A549 (cell line): ENCODE results near the gene RABGAP1L. TPM values are rescaled to one million over a fixed set of nuclear protein-coding genes. Genes with fewer than 3 reads are reported as not detected.

Experiments
- ATAC-seq, 2 experiments: fragments of 200-7000 bp in 1 of 2; fragments of >200 bp in 1 of 2; cut with Nextera tagmentation in 1 of 2; cut with Tn5 transposase in 1 of 2; 3 replicates each; pipeline versions ENCODE4 v1.8.0 to v1.9.1; 2018 to 2020; ENCODE audit warnings: mild to moderate bottlenecking in 1 of 2, moderate library complexity in 1 of 2
- CTCF ChIA-PET: fragments of 300-600 bp; sonication (Branson Sonifier 250); formaldehyde crosslinking; extraction: SDS; loops from one replicate; lab custom pipeline; 2021; ENCODE audit warnings: antibody characterized with exemption, inconsistent platforms; lab: Yijun Ruan, JAX
- POLR2A ChIA-PET: fragments of 350-600 bp; formaldehyde crosslinking; extraction: SDS; loops from one replicate; lab custom pipeline; 2021; ENCODE audit warnings: antibody characterized with exemption, inconsistent platforms; lab: Yijun Ruan, JAX
- DNase-seq, 2 experiments: peaks; one replicate each; pipeline versions ENCODE4 v3.0.0 to v3.0.0-alpha.2; 2011 to 2016; ENCODE audit warnings: low read depth in 1 of 2, low spot score in 1 of 2
- FAIRE-seq: peaks from 2 replicates; lab custom pipeline; 2011; peaks lifted over from hg19 to GRCh38; lab: Jason Lieb, UNC
- H3K27ac ChIP-seq, 2 experiments: fragments of >200 bp; sonication (Bioruptor Twin); formaldehyde crosslinking; 3 replicates each; pipeline ENCODE4 v1.5.1; 2016 to 2017
- H3K4me1 ChIP-seq: fragments of >200 bp; sonication (Bioruptor Twin); formaldehyde crosslinking; 3 replicates; pipeline ENCODE4 v1.6.1; 2016
- H3K4me2 ChIP-seq: fragments of >200 bp; sonication (Bioruptor Twin); formaldehyde crosslinking; 3 replicates; pipeline ENCODE4 v1.6.1; 2016
- H3K4me3 ChIP-seq: fragments of >200 bp; sonication (Bioruptor Twin); formaldehyde crosslinking; 3 replicates; pipeline ENCODE4 v1.5.1; 2016
- H3K9me3 ChIP-seq: fragments of >200 bp; sonication (Bioruptor Twin); formaldehyde crosslinking; 3 replicates; pipeline ENCODE4 v1.6.1; 2016
- ATOH8 ChIP-seq: fragments of 250-450 bp; sonication (Bioruptor Pico); IDR thresholded peaks from 2 replicates; pipeline ENCODE4 v1.5.0; 2020; ENCODE audit warnings: low read depth, mild to moderate bottlenecking, moderate library complexity
- CBX8 ChIP-seq: fragments of 200-600 bp; sonication (generic); IDR thresholded peaks from 2 replicates; pipeline ENCODE4 v1.6.1; 2016
- CEBPB ChIP-seq, 2 experiments: fragments of >200 bp in 1 of 2; sonication (Bioruptor Twin) in 1 of 2; formaldehyde crosslinking in 1 of 2; IDR thresholded peaks; 2 replicates each; pipeline ENCODE4 v1.6.1; 2012 to 2016
- CHD4 ChIP-seq: fragments of 200-600 bp; sonication (generic); IDR thresholded peaks from 2 replicates; pipeline ENCODE4 v1.6.1; 2016; ENCODE audit warnings: antibody characterized with exemption, mild to moderate bottlenecking, borderline replicate concordance
- EHMT2 ChIP-seq: fragments of 200-600 bp; sonication (generic); IDR thresholded peaks from 2 replicates; pipeline ENCODE4 v1.6.1; 2016; ENCODE audit warnings: antibody characterized with exemption, low read depth, mild to moderate bottlenecking, moderate library complexity
- EP300 ChIP-seq, 2 experiments: fragments of >200 bp; sonication (Bioruptor Twin); formaldehyde crosslinking; IDR thresholded peaks; 2 replicates in 1 of 2; 3 replicates in 1 of 2; pipeline ENCODE4 v1.6.1; 2016 to 2017
- FOSL2 ChIP-seq, 2 experiments: fragments of 450-650 bp in 1 of 2; fragments of >200 bp in 1 of 2; sonication (Bioruptor Twin) in 1 of 2; formaldehyde crosslinking; IDR thresholded peaks; 2 replicates each; pipeline versions ENCODE4 v1.5.0 to v1.6.1; 2016 to 2020; ENCODE audit warnings: mild to moderate bottlenecking in 1 of 2, moderate library complexity in 1 of 2
- FOXS1 ChIP-seq: fragments of 250-450 bp; sonication (Bioruptor Pico); IDR thresholded peaks from 2 replicates; pipeline ENCODE4 v1.5.0; 2020; ENCODE audit warnings: mild to moderate bottlenecking, moderate library complexity
- GATA3 ChIP-seq: IDR thresholded peaks from 2 replicates; pipeline ENCODE4 v1.6.1; 2012; ENCODE audit warnings: borderline replicate concordance
- HDAC2 ChIP-seq: fragments of 200-600 bp; sonication (generic); IDR thresholded peaks from 2 replicates; pipeline ENCODE4 v1.6.1; 2016
- HOXA7 ChIP-seq: fragments of 250-450 bp; sonication (Bioruptor Pico); IDR thresholded peaks from 2 replicates; pipeline ENCODE4 v1.5.0; 2020; ENCODE audit warnings: mild to moderate bottlenecking, moderate library complexity
- HOXB13 ChIP-seq: fragments of 250-450 bp; sonication (Bioruptor Pico); IDR thresholded peaks from 2 replicates; pipeline ENCODE4 v1.5.0; 2020; ENCODE audit warnings: low read depth, mild to moderate bottlenecking, moderate library complexity
- HOXB5 ChIP-seq: fragments of 250-450 bp; sonication (Bioruptor Pico); IDR thresholded peaks from 2 replicates; pipeline ENCODE4 v1.5.0; 2020; ENCODE audit warnings: mild to moderate bottlenecking, moderate library complexity
- JUN ChIP-seq, 2 experiments: fragments of >200 bp; sonication (Bioruptor Twin); formaldehyde crosslinking; IDR thresholded peaks; 2 replicates in 1 of 2; 3 replicates in 1 of 2; pipeline ENCODE4 v1.6.1; 2016 to 2017
- KDM1A ChIP-seq: fragments of 200-600 bp; sonication (generic); IDR thresholded peaks from 2 replicates; pipeline ENCODE4 v1.6.1; 2016; ENCODE audit warnings: low read depth, mild to moderate bottlenecking
- MAZ ChIP-seq: fragments of 150-350 bp; IDR thresholded peaks from 2 replicates; pipeline ENCODE4 v1.6.1; 2014; ENCODE audit warnings: antibody characterized with exemption, low read depth, low read length, borderline replicate concordance
- MYC ChIP-seq: IDR thresholded peaks from 2 replicates; pipeline ENCODE4 v1.6.1; 2012; ENCODE audit warnings: mild to moderate bottlenecking, inconsistent platforms, low read length, improper control_type of control experiment, borderline replicate concordance
- NFE2L2 ChIP-seq: fragments of 150-350 bp; conservative IDR thresholded peaks from 2 replicates; pipeline ENCODE4 v1.6.1; 2014; ENCODE audit warnings: low read length
- NPAS2 ChIP-seq: fragments of 250-450 bp; sonication (Bioruptor Pico); IDR thresholded peaks from 2 replicates; pipeline ENCODE4 v1.8.0; 2022; ENCODE audit warnings: mild to moderate bottlenecking, moderate library complexity, borderline replicate concordance
- NR3C1 ChIP-seq: fragments of >200 bp; sonication (Bioruptor Twin); formaldehyde crosslinking; IDR thresholded peaks from 3 replicates; pipeline ENCODE4 v1.6.1; 2017
- POLR2AphosphoS2 ChIP-seq: conservative IDR thresholded peaks from 2 replicates; pipeline ENCODE4 v1.6.1; 2012; ENCODE audit warnings: low read length, improper control_type of control experiment, inconsistent platforms
- RAD21 ChIP-seq, 2 experiments: fragments of >200 bp in 1 of 2; sonication (Bioruptor Twin) in 1 of 2; formaldehyde crosslinking in 1 of 2; IDR thresholded peaks in 1 of 2; conservative IDR thresholded peaks in 1 of 2; 2 replicates in 1 of 2; 3 replicates in 1 of 2; pipeline ENCODE4 v1.6.1; 2012 to 2018; ENCODE audit warnings: inconsistent platforms in 1 of 2
- RFX5 ChIP-seq: fragments of 450-650 bp; IDR thresholded peaks from 2 replicates; pipeline ENCODE4 v1.7.1; 2014; ENCODE audit warnings: antibody characterized with exemption, mild to moderate bottlenecking, moderate library complexity
- RNF2 ChIP-seq: fragments of 200-600 bp; sonication (generic); IDR thresholded peaks from 2 replicates; pipeline ENCODE4 v1.6.1; 2016; ENCODE audit warnings: low read depth, mild to moderate bottlenecking, antibody characterized with exemption, moderate library complexity, borderline replicate concordance
- SREBF2 ChIP-seq: fragments of 450-650 bp; IDR thresholded peaks from 2 replicates; pipeline ENCODE4 v1.6.1; 2014; ENCODE audit warnings: mild to moderate bottlenecking, moderate library complexity
- TFCP2L1 ChIP-seq: fragments of 250-450 bp; sonication (Bioruptor Pico); IDR thresholded peaks from 2 replicates; pipeline ENCODE4 v1.5.0; 2021; ENCODE audit warnings: mild to moderate bottlenecking
- TP53 ChIP-seq: fragments of 250-450 bp; sonication (Bioruptor Pico); IDR thresholded peaks from 2 replicates; pipeline ENCODE4 v1.5.0; 2021; ENCODE audit warnings: mild to moderate bottlenecking, moderate library complexity
- USF2 ChIP-seq: fragments of 450-650 bp; IDR thresholded peaks from 2 replicates; pipeline ENCODE4 v1.6.1; 2014; ENCODE audit warnings: antibody characterized with exemption
- ZSCAN20 ChIP-seq: fragments of 250-450 bp; sonication (Bioruptor Pico); IDR thresholded peaks from 2 replicates; pipeline ENCODE4 v1.8.0; 2022; ENCODE audit warnings: mild to moderate bottlenecking, moderate library complexity
- WGBS: methylation state at CpG from one replicate; pipeline ENCODE4 v1.1.6; 2017; ENCODE audit errors: missing lambda C conversion rate; 5-methylcytosine and 5-hydroxymethylcytosine counted together
- polyA plus RNA-seq, 4 experiments: library from polyadenylated mRNA; depleted of rRNA in 3 of 4; stranded (reverse); fragments of >200 nt; fragmentation: RNase III in 1 of 4; extraction: RNeasy Plus Mini Kit Qiagen cat#74134 plus additional on column Dnase treatment in 1 of 4; gene quantifications; 2 replicates in 3 of 4; 3 replicates in 1 of 4; pipeline ENCODE4 v1.2.3, GENCODE V29; 2011 to 2017
- TF ChIP-seq, protein P1 (sequence below): fragments of >200 bp; sonication (Bioruptor Twin); formaldehyde crosslinking; IDR thresholded peaks from 2 replicates; pipeline ENCODE4 v1.6.1; 2016
- TF ChIP-seq, protein P2 (sequence below): fragments of >200 bp; sonication (Bioruptor Twin); formaldehyde crosslinking; IDR thresholded peaks from 3 replicates; pipeline ENCODE4 v1.5.1; 2016

RABGAP1L gene
- polyA plus RNA-seq, 2 of the 4 experiments (the other 2 are of a cell fraction): 8.2 to 18.6 TPM

DNA sequence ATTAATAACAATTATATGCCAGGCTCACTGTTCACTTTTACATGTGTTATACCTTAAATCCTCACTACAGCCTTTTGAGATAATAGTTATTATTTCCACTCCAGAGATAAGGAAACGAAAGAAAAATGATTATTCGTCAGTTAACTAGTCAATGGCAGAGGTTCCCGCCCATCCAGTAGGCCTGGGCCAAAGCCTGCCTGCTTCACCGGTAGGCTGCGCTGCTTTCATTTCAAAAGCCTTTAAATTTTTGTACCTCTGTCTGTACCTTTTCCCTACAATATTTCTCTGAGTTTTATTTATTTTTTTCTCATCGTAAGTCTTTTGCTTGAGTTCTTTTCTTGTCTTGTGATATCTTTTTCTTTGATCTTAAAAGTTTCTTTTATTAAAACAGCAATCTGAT lies 292.1 kb downstream of the RABGAP1L start:
- H3K27ac ChIP-seq: no peak overlapping the region
- CTCF ChIA-PET: no interaction called here
- DNase-seq (no peak), ATAC-seq (no peak), FAIRE-seq (no peak)
- H3K4me3 ChIP-seq: no peak overlapping the region
- no peaks in the 10 kb centered on the region for H3K9me3 ChIP-seq
- POLR2A ChIA-PET: no interaction called here
- TF ChIP-seq HOXB13 (CRISPR knock-in tag) (no peak), NPAS2 (no peak), JUN (IDR thresholded peaks at IDR 0.05) (no peak), HOXB5 (CRISPR knock-in tag) (no peak), ZSCAN20 (CRISPR knock-in tag) (no peak), USF2 (no peak), NR3C1 (no peak), FOXS1 (CRISPR knock-in tag) (no peak), TFCP2L1 (no peak), FOSL2 (IDR thresholded peaks at IDR 0.05) (no peak), FOSL2 (CRISPR knock-in tag; IDR thresholded peaks at IDR 0.05) (no peak), RNF2 (no peak), KDM1A (no peak), HOXA7 (no peak), RFX5 (no peak), TP53 (CRISPR knock-in tag) (no peak), MYC (no peak), EHMT2 (no peak)
- H3K4me1 ChIP-seq: no peaks in the 10 kb centered on the region
- WGBS: 90% methylated on average over 6 of the region's 6 CpGs
- H3K4me2 ChIP-seq: no peak overlapping the region

DNA sequence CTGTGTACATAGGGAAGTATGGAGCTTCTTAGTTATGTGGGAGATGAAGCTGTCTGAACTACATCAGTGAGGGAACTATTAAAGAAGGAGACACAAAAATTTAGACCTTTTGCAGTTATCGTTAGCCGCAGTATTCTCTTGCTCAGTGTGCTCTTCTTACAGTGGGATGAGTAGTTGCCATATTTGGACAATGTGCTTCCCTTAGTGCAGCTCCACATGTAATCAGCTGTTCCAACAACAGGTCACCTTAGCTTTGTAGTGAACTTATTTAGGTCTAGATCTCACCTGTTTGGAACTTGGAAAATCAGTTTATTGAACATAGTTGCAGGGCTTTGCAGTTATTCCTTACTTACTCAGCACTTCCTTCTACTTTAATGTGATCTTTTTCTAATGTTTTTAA lies 306.5 kb downstream of the RABGAP1L start:
- WGBS: 96% methylated on average over 2 of the region's 2 CpGs
- FAIRE-seq (no peak), ATAC-seq (no peak), DNase-seq (no peak)
- H3K9me3 ChIP-seq: no peaks in the 10 kb centered on the region
- H3K4me1 ChIP-seq: no peaks in the 10 kb centered on the region
- ChIA-PET CTCF (interaction anchor here (0.6 to 1.5 kb wide), 6 partner anchors 11 to 204 kb away, joined by 3 to 4 read pairs (median 4); no protein-coding TSS in a partner anchor), POLR2A (no interaction called here)
- no peak overlapping the region for H3K4me2 ChIP-seq
- no peak for TF ChIP-seq NFE2L2
- no peak for TF ChIP-seq GATA3
- TF ChIP-seq USF2: no peak
- no peak for TF ChIP-seq MAZ
- no peak for TF ChIP-seq HDAC2
- TF ChIP-seq CBX8: no peak
- TF ChIP-seq CHD4: no peak
- no peak for TF ChIP-seq ZSCAN20 (CRISPR knock-in tag)
- TF ChIP-seq, protein P1, sequence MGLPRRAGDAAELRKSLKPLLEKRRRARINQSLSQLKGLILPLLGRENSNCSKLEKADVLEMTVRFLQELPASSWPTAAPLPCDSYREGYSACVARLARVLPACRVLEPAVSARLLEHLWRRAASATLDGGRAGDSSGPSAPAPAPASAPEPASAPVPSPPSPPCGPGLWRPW: no peak
- no peak for TF ChIP-seq RFX5
- H3K4me3 ChIP-seq: no peak overlapping the region
- no peak overlapping the region for H3K27ac ChIP-seq

DNA sequence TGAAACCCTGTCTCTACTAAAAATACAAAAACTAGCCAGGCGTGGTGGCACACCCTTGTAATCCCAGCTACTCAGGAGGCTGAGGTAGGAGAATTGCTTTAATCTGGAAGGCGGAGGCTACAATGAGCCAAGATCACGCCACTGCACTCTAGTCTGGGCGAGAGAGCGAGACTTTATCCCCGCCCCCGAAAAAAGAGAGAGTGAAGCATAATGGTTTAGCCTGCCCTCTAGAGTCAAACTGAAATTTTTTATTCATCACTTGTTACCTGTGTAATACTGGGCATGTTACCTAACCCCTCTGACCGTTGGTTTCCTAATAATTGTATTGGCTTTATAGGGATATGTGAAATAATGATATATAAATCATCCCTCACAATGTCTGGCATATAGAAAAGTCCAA lies 307.3 kb downstream of the RABGAP1L start:
- FAIRE-seq: no peak
- WGBS: 83% methylated on average over 8 of the region's 8 CpGs
- Histone ChIP-seq H3K9me3 (no peaks in the 10 kb centered on the region), H3K4me1 (no peaks in the 10 kb centered on the region), H3K27ac (no peak overlapping the region), H3K4me3 (no peak overlapping the region), H3K4me2 (no peak overlapping the region)
- ATAC-seq: no peak
- ChIA-PET CTCF (interaction anchor here (0.9 to 1.5 kb wide), 3 partner anchors 12 to 204 kb away, joined by 3 to 4 read pairs (median 4); no protein-coding TSS in a partner anchor), POLR2A (no interaction called here)
- no peak for DNase-seq
- TF ChIP-seq ZSCAN20 (CRISPR knock-in tag) (no peak), KDM1A (no peak), ATOH8 (CRISPR knock-in tag) (no peak), EP300 (IDR thresholded peaks at IDR 0.05) (no peak), FOXS1 (CRISPR knock-in tag) (no peak), SREBF2 (no peak), TFCP2L1 (no peak), RAD21 (conservative IDR thresholded peaks at IDR 0.05 in 1 of 2, IDR thresholded peaks at IDR 0.05 in 1 of 2) (no peak), POLR2AphosphoS2 (no peak), MAZ (no peak), USF2 (no peak), CEBPB (IDR thresholded peaks at IDR 0.05) (no peak)
- TF ChIP-seq, protein P2, sequence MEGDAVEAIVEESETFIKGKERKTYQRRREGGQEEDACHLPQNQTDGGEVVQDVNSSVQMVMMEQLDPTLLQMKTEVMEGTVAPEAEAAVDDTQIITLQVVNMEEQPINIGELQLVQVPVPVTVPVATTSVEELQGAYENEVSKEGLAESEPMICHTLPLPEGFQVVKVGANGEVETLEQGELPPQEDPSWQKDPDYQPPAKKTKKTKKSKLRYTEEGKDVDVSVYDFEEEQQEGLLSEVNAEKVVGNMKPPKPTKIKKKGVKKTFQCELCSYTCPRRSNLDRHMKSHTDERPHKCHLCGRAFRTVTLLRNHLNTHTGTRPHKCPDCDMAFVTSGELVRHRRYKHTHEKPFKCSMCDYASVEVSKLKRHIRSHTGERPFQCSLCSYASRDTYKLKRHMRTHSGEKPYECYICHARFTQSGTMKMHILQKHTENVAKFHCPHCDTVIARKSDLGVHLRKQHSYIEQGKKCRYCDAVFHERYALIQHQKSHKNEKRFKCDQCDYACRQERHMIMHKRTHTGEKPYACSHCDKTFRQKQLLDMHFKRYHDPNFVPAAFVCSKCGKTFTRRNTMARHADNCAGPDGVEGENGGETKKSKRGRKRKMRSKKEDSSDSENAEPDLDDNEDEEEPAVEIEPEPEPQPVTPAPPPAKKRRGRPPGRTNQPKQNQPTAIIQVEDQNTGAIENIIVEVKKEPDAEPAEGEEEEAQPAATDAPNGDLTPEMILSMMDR: no peak
